NCI-H345 (cell line): ENCODE results near the gene NINJ1.
A peak's percentile ranks its signal among the peaks of the same experiment; 100 is the strongest.
"Not testable (repeated sequence)": the region's sequence is repeated elsewhere in the genome, so short reads cannot be mapped to it uniquely, and the experiment has no call there.

Experiments
- DNase-seq: peaks from one replicate; lab custom pipeline; 2025; lab: John Stamatoyannopoulos, UW

NINJ1 gene

DNA sequence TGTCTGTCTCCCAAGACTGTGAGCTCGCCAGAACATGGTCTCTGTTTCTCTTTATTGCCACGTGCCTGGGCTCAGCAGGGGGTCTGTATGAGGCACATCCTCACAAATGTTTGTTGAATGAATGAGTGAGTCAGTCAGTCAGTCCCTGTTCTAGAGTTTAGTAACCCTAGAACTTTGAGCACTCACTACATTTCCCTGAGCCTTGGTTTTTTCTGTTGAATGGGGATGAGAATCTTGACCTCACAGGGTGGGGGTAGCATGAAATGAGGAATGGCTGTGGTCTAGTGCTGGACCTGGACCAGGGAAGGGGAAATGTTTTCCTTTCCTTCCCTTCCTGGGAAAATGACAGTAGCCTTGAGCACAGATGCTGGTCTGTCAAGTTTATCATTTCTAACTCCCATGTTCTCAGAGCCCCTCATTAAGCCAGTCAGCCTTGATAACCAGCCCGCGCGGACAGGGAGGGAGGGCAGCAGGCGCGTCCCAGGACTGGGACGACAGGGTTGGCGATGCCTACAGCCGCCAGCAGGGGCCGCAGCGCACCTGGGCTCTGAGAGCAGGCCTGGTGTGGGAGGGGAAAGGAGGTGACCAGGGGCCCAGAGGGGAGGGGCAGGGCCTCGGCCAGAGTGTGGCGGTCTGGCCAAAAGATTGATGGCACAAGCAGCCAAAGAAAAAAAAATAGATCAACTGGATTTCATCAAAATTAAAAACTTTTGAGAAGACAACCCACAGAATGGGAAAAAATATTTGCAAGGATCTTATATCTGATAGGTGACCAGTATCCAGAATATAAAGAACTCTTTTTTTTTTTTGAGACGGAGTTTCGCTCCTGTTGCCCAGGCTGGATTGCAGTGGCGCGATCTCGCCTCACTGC, 25.8 kb upstream of the NINJ1 start:
- DNase-seq = peak; percentile 66

DNA sequence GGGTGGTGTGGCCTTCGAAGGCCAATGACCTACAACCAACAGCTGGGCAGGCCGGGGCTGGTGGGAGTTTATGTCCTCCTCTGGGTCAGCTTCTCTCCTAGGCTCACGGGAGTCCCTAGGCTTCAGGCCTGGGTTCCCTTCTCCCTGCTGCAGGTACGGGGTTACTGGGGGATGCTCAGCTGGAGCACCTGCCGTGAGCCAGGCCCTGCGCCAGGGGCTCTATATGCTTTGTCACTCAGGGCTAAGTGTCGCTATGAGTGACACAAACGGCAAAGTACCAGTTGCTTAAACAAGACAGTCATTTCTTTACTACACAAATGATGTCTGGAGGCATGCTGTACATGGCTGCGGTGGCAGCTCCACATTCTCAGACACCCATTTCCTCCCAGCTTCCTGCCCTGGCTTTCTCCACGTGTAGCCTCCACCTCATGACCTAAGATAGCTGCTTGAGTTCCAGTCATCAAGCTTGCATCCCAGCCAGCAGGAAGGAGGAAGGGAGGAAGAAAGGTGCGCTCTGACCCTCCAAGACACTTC, 22.5 kb upstream of the NINJ1 start:
- no peak for DNase-seq

DNA sequence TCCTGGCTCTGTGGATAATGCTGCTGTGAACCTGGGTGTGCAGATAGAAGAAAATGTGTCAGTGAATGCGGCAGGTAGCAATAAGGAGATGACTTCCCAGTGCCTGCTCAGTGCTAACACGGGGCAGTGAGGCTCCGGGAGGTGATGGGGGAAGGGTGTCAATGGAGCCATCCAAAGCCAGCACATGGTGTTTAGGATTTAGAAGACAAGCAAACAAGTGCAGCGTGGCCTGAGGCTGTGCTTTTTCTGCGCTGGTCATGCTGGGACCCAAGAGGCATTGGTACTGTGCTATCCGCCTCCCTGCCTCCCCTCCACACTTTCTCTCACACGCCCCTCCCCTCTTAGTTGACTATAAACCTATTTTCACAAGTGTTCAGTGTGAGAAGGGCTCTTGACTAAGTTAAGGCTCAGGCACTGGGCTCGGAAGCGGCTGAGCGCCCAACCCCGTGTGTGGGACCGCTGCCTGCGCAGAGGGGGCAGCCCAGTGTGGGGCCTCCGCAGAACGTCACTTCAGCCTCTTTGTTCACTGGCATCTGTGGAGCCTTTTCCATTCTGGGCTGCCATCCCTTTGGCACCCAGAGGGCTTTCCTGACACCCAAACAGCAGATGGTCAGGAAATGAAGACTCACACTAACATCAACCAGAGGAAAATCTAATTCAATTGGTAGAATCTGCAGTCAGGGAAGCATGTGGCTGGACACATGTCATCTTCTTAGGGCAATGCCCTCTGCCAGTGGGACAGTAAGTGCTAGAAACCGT, 21.8 kb upstream of the NINJ1 start:
- DNase-seq = no peak

DNA sequence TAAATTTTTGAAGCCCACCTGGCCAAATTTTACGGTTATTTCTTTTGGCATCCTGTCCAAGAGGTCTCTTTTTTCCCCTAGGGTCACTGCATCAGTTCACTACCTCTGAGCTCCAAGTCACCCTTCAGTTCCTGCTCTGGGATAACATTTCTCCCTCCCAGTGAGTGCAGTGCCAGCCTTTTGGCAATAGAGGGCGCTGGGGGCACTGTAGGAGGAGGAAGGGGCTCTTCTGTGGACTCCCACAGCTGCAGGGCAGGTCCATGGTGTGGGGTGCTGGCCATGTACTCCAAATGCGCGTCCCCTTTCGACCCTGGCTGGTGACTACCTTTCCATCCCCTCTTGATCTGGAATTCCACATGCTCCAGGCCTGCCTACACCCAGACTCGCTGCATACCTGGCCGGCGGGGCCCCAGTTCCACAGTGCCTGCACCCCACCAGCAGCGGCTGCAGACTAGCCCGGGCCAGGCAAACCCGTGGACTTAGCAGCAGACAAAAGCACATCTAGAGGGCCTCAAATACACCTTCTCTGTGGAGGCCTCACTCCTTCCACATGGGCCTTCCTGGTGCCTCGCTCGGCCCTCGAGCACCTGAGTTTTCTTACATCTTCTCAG, 20.3 kb upstream of the NINJ1 start:
- no peak for DNase-seq

DNA sequence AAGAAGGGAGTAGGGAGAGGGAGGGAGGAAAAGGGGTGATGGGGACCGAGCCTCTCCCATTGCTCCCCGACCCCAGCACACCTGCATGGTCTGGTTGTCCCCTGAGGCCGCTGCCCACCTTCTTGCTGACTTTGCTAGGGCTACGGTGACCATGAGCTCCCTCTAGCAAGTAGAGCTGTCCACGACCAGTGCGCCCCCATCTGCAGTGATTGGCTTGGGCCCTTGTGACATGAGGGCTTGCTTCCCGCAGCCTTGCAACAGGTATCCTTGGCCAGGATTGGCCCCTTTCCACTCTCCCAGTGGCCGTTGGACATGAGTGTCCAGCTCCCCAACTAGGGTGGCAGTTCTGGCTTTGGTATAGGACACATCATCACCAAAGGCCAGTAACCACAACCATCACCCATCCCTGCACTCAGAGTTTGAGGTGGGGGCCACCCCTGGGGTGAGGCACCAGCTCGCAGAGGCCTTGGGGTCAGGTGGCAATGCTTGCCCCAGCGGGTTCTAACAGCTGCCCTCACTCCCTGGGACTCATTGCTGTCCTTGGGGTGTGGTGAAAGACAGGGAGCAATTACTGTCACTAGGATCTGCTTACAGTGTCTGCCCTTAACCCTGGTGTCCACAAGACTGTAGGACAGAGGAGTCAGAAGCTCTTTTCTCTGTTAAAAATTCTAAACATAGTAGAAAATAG, 17.2 kb upstream of the NINJ1 start:
- no peak for DNase-seq

DNA sequence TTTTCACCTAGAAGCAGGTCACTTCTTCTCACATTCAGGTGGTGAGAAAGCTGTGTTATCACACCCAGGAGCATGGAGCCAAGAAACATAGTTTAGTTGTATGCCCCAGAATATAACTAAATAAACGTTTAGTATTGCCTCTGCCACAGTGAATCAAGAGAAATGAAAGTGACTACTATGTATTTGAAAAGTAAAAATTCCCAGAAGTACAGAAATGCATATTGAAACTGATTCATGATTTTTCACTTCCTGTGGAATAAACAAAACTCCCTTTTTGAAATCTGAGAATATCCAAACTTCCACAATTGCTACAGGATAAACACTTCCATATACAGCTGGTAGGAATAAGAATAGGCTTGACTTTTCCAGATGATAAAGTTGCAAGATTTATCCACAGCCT, 15.3 kb upstream of the NINJ1 start:
- DNase-seq = no peak

DNA sequence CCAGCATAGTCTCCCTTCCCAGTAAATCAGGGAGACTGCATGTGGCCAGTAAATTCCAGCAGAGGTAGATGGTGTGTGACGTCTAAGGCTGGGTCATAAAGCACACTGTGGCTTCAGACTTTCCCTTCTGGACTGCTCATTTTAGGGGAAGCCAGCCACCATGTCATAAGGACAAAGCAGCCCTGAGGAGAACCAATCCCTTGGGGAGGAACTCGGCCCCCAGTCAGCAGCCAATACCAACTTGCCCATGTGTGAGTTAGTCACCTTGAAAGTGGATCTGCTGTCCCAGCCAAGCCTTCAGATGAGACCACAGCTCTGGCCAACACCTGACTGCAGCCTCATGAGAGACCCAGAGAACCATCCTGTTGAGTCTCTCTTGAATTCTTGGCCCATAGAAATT, 14.7 kb upstream of the NINJ1 start:
- DNase-seq = no peak

DNA sequence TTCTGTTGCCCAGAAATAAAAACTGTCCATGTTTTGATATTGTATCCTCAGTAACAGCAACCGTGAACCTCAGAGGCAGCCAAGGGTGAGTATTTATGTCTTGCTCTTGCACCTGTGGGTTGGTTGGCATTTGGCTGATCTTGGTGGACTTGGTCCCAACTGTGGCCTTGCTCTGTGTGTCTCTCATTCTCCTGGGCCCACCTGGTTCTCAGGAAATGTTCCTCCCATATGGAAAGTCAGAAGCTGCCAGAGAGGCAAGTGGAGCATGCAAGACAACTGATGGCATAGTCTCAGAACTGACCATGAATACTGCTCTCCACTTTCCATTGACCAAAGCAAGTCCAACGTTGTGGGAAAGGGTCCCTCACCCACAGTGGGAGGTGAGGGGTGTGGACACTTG, 13.6 kb upstream of the NINJ1 start:
- DNase-seq = no peak

DNA sequence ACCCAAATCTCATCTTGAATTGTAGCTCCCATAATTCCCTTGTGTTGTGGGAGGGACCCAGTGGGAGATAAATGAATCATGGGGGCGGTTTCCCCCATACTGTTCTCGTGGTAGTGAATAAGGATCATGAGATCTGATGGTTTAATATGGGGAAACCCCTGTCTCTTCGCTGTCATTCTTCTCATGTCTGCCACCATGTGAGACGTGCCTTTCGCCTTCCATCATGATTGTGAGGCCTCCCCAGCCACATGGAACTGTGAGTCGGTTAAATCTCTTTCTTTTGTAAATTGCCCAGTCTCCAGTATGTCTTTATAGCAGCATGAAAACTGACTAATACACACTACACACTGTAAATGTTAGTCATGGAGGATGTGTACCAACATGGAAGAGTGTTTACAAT, 12.6 kb upstream of the NINJ1 start:
- not testable (repeated sequence) for DNase-seq

DNA sequence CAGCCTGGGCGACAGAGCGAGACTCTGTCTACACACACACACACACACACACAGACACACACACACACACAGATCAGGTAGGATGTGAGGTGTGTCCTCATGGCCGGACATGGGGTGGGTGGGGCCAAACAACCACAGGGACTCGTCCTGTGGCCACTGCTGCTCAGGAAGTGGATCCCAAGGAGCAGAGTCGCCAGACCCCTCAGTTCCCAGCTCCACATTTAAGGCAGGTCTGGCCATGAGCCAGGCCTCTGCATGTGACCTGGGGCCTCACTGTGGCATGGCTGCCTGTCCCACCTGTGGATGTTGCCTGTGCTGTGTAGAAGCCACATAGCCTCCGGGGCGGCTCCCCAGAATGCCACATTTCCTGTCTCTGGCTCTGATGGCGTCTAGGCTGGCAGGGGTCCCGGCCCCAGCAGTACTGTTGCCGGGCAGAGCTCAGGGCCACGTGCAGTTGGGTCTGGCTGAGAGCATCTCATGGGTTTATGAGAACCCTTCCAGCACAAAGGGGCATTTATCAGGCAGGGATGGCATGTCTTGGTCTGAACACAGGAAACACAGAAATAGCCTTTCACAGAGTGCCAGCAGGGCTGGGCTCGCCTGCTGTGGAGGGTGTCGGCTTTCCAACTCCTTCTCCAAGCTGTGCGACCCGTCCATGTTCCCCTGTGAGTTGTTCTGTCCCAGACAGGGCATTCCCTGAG, 9.9 kb upstream of the NINJ1 start:
- no peak for DNase-seq

DNA sequence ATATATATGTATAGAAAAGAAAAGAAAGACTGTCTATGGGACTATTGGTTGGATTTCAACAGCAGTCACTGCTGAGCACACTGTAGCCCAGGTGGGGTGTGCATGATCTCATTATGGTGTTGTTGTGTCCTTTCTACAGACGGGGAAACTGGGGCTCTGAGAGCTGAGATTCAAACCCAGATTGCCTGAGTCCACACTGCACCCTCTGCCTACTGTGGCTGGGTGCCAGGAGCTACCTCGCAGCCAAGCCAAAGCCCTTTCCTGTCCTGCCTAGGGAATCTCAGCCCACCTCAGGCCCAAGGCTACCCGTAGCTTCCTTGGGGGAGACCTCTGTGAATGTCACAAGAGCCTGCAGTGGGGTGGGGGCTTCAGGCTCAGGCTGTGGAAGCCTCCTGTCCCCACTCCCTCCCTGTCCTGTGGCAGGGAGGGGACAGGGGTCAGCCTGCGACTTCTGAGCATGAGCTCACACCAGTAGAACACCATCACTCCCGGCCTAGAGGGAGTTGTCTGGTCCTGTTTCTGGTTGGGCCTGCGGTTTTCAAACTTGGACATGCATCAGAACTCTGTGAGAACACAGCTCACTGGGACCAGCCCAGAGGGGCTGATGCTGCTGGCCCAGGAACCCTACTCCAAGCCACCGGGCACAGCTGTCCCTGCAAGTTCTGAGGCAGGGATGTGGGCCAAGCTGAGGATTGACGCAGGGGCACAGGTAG, 7.9 kb upstream of the NINJ1 start:
- no peak for DNase-seq

DNA sequence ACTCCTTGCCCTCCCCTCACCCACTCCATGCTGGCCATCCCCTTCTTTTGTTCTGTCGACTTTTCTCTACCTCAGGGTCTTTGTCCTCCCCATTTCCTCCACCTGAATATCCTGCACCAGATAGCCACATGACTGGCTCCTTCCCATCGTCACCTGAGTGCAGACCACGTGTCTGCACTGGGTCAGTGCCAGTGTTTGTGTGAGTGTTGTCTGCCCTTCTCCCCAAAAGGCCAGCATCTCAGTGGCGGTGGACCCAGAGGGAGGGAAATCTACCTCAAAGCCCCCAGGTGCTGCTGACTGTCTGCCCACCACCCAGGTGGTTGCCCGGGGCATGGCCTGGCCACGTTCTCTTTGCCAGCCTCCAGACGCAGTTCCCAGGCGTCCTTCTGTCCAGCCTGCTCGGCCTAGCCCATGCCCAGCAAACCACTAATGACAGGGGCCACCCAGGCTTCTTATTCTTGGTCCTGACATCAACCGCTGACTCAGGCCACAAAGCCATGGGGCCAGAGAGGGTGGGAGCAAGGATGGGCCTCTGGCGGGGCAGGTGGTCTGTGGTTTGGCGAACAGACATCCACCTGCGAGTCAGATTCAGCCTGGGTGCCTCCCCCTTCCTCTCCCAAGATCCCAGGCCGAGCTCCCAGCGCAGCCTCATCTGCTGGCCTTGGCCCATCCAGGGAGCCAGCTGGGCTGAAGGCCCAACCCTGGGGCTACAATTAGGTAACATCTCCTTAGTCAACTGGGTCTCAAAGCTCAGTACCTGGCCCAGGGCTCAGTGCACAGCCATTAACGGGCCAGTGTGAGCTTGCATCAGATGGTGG, 5.5 kb upstream of the NINJ1 start:
- no peak for DNase-seq

DNA sequence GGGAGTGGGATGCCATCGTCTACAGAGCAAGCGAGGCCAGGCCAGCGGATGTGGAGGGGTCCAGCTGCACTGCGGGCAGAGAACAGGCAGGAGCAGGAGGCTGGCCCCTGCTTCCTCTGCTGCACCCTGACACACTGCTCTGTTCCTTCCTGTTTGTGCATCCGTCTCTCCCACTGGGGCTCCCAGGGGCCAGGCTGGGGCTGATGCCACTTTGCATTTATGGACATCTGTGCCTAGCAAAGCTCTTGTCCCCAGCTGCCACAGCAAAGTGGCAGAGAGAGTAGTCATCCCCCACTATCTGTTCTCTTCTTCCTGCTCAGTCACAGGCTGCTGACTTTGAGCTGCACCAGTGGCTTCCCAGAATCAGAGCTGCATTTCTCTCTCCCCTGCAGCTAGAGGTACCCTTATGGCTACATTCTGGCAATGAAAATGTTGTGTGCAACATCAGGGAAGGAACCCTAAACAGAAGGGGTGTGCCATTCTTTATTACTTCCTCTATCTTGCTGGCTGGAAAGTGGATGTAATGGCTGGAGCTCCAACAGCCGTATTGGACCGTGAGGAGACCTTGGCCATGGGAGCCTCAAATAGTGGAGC, 4.2 kb upstream of the NINJ1 start:
- DNase-seq = no peak

DNA sequence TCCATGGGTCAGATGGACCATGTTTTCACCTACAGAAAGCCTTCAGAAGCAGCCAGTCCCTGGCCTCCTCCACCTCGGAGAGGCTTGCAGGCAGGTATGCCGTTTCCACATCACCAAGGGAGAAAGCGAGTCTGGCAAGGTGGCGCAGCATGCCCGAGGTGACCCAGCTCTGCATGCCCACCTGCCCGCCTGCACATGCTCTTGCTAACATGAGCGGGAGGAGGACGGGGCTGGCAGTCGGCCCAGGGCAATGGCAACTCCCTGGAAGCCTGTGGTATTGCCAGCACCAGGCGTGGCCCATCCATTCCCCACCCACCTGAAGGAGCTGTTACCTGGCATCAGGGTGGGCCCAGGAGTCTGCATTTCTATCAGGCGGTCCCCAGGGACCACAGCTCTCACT, 3.3 kb upstream of the NINJ1 start:
- DNase-seq = no peak

DNA sequence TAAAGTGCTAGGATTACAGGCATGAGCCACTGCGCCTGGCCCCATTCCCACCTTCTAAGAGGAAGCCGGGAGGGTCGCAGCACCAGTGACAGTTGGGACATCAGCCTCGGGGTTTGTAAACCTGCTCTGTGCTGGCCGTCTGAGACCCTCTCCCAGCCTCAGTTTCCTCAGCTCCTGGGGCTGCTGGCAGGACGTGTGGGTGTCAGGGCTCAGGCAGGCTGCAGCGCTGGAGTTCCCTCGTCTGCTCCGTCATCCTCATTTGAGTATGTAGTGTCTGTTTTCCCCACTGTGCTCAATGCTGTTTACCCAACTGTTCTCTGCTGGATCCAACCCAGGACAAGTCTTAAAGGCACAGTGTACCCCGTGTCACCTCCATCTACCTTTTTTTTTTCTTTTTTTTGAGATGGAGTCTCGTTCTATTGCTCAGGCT, 2.0 kb upstream of the NINJ1 start:
- peak; percentile 36 for DNase-seq

DNA sequence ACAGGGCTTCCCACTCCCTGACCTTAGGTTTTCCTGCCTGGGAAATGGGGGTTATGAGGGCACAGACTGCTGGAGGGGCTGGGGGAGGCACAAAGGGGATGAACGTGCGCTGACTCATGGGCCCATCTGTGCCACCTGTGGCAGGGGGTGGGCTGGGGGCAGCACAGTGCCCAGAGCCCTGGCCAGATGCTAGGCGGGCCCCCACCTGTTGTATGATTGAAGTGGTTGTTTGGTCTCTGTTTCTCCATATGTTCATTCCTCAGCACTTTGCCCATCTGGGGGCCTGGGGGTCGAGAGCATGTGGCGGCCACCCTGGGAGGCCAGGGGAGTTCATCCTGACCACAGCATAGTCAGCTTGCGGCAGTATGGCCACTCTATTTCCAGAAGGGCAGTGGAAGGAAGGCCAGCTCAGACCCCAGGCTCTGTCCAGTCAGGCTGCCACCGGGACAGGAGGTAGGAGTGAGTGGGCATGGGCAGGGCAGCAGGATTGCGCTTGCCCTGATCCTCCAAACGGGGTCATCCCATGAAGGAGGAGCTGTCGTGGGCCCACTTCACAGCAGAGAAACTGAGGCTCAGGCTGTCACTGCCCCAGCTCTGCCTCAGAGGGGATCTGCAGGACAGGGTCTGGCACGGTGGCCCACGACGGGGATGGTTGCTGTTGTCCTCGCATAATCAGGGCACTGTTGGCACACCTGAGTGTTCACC, 841 bp upstream of the NINJ1 start:
- DNase-seq = no peak

DNA sequence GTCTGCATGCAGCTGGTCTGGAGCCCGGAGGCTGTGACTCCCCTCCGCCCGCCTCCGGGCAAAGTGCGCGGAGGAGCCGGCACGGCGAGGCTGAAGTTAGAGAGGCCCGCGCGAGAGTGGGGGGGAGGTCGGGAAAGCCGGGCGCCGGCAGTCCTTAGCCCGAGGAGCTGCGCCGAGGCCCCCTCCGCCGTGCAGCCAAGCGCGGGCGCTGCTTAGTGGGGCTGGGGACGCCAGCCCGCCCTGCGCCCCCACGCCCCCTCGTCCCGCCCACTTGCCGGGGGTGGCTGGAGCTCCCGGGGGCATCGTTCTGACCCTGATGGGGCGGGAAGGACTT, 403 bp downstream of the NINJ1 start:
- peak; percentile 20 for DNase-seq

DNA sequence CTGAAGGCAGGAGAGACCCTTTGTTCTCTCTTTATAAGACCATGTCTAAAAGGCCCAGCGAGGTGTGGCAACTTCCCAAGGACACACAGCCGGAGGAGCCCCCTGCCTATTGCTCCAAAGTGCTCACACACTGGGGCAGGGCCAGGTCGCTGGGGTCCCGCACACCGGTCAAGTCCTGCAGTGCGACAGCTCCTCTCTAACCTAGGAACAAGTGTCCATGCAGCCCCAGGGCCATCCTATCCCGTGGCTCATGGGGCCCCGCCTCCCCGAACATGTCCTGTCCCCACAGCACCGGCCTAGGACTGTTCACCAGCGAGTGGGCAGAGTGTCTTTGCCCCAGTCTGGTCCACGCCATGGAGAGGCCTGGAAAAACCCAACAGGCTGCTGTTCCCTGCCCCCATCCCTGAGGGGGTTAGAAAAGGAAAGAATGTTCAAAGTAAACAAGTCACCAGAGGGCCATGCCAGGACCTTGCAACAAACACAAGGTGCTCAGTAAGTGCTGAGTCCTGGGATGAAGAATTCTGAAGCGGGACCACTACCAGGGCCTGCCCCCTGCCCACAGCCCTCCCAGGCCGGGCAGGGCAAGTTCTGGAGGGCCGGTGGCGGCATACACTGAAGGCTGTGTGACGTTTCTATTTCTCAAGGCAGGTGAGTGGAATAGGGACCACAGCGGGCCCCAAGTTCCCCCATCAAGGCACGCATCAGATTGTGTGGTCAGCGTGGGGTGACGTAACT, 938 bp downstream of the NINJ1 start:
- no peak for DNase-seq
